ENCODE measurements around the gene NT5DC1. TPM values are rescaled to one million over a fixed set of nuclear protein-coding genes. Genes with fewer than 3 reads are reported as not detected.

Gene NT5DC1
- total RNA-seq, 4 donors from 2014 or later: 7.4 to 12.9 (median 11.4) TPM

DNA sequence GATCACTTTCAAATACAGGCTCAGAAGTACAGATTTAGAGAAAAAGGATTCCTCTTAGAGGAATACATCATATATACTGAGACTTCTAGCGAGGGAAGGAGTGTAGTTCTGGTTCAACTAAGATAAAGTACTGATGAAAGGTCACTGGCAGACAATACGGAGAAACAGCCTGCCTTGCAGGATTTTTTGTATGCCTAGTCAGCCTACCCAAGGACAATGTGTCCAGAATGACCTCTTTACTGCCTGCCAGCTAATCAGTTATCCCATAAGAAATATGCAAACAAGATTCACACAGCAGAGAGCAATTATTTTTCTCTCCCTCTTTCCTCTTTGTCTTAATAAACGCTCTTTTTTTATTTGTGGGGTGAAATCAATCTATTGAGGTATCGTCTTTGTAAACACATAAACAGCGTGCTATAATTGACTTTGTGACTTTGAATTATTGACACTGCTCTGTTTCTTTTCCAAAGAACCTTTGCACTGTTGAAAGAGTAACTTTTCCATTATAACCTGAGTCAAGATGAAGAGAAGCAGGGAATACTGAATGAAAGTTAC is 154.7 kb downstream of the NT5DC1 start:
- no peak overlapping the region for H3K27ac ChIP-seq
- no peak for TF ChIP-seq POLR2AphosphoS5 (IDR thresholded peaks at IDR 0.05)
- TF ChIP-seq POLR2A (IDR thresholded peaks at IDR 0.05): no peak
- no peak for TF ChIP-seq CTCF (IDR thresholded peaks at IDR 0.05)
- TF ChIP-seq EP300 (IDR thresholded peaks at IDR 0.05): no peak
- peaks cover 46% of the 10 kb centered on the region for H3K4me1 ChIP-seq
- no peaks in the 10 kb centered on the region for H3K27me3 ChIP-seq
- H3K4me3 ChIP-seq: no peak overlapping the region
- peaks cover 7% of the 10 kb centered on the region for H3K36me3 ChIP-seq
- no peak for DNase-seq (ENCODE audit: low spot score in 2 of 2)
- H3K9me3 ChIP-seq: no peaks in the 10 kb centered on the region
- WGBS: 53% methylated on average over 5 of the region's 5 CpGs

GRCh38 chr6:116256694-116257093 is 156.0 kb downstream of the NT5DC1 start:
- WGBS: 92% methylated on average over 1 of the region's 1 CpG
- H3K27ac ChIP-seq: no peak overlapping the region
- no peaks in the 10 kb centered on the region for H3K27me3 ChIP-seq

GRCh38 chr6:116258520-116258919 is 157.9 kb downstream of the NT5DC1 start:
- H3K36me3 ChIP-seq: peaks cover 7% of the 10 kb centered on the region
- no peak overlapping the region for H3K27ac ChIP-seq
- H3K9me3 ChIP-seq: no peaks in the 10 kb centered on the region
- DNase-seq (ENCODE audit: low spot score in 2 of 2): no peak
- peaks cover 16% of the 10 kb centered on the region for H3K4me1 ChIP-seq
- 91% methylated on average over 10 of the region's 18 CpGs for WGBS
- TF ChIP-seq POLR2AphosphoS5 (IDR thresholded peaks at IDR 0.05): no peak
- no peak for TF ChIP-seq EP300 (IDR thresholded peaks at IDR 0.05)
- TF ChIP-seq CTCF (IDR thresholded peaks at IDR 0.05): no peak
- TF ChIP-seq POLR2A (IDR thresholded peaks at IDR 0.05): no peak
- H3K27me3 ChIP-seq: no peaks in the 10 kb centered on the region
- no peak overlapping the region for H3K4me3 ChIP-seq

More at GRCh38 chr6:116256694-116257093, 156.0 kb downstream of the NT5DC1 start:
- no peak for TF ChIP-seq POLR2A (IDR thresholded peaks at IDR 0.05)
- TF ChIP-seq CTCF (IDR thresholded peaks at IDR 0.05): no peak
- TF ChIP-seq EP300 (IDR thresholded peaks at IDR 0.05): no peak
- TF ChIP-seq POLR2AphosphoS5 (IDR thresholded peaks at IDR 0.05): no peak
- peaks cover 7% of the 10 kb centered on the region for H3K36me3 ChIP-seq
- no peak for DNase-seq (ENCODE audit: low spot score in 2 of 2)
- no peaks in the 10 kb centered on the region for H3K9me3 ChIP-seq
- H3K4me1 ChIP-seq: peaks cover 32% of the 10 kb centered on the region
- no peak overlapping the region for H3K4me3 ChIP-seq

- Histone ChIP-seq H3K9me3 (no peaks in the 10 kb centered on the region), H3K4me1 (no peaks in the 10 kb centered on the region), H3K27ac (no peak overlapping the region), H3K27me3 (no peaks in the 10 kb centered on the region), H3K4me3 (no peak overlapping the region), H3K36me3 (peaks cover 7% of the 10 kb centered on the region)
- 95% methylated on average over 1 of the region's 1 CpG for WGBS
- TF ChIP-seq POLR2AphosphoS5 (IDR thresholded peaks at IDR 0.05) (no peak), CTCF (IDR thresholded peaks at IDR 0.05) (no peak), EP300 (IDR thresholded peaks at IDR 0.05) (no peak), POLR2A (IDR thresholded peaks at IDR 0.05) (no peak)
- no peak for DNase-seq (ENCODE audit: low spot score in 2 of 2)
Observed at GRCh38 chr6:116263353-116263752, 162.7 kb downstream of the NT5DC1 start.

GRCh38 chr6:116265041-116265829 is 164.6 kb downstream of the NT5DC1 start:
- 100% methylated on average over 2 of the region's 4 CpGs for WGBS
- no peaks in the 10 kb centered on the region for H3K27me3 ChIP-seq
- no peaks in the 10 kb centered on the region for H3K4me1 ChIP-seq
- no peak overlapping the region for H3K4me3 ChIP-seq
- H3K27ac ChIP-seq: no peak overlapping the region
- TF ChIP-seq CTCF (IDR thresholded peaks at IDR 0.05) (no peak), POLR2A (IDR thresholded peaks at IDR 0.05) (no peak), POLR2AphosphoS5 (IDR thresholded peaks at IDR 0.05) (no peak), EP300 (IDR thresholded peaks at IDR 0.05) (no peak)
- no peaks in the 10 kb centered on the region for H3K9me3 ChIP-seq
- H3K36me3 ChIP-seq: no peaks in the 10 kb centered on the region
- no peak for DNase-seq (ENCODE audit: low spot score in 2 of 2)
